HG03139 (cell line): ENCODE results near the gene PRICKLE2.

Source experiments
- ATAC-seq: cut with Tn5 transposase; IDR thresholded peaks from one replicate; pipeline ENCODE4 v1.9.1; 2021; ENCODE audit not compliant: unreplicated experiment

The PRICKLE2 gene

DNA sequence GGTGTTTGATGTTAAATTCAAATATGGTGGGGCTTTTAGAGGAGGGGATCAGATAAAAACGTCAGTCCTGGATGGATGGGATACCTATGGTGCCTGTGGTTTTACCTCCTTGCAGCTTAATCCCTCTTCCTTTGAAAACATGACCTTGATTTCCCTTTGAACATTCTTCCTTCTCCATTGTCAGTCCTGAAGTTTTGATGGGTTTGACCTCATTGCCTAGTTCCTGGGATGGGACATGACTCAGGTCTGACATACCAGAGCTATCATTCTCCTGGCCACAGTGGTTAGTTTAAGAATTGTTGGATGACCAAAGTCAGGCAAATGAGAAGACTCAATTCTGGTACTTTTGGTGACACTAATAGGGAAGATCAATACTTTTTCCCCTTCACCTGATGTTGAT lies 87.2 kb downstream of the PRICKLE2 start:
- ATAC-seq: no peak

- ATAC-seq: no peak
Observed at GRCh38 chr3:64134882-64135281, 90.4 kb downstream of the PRICKLE2 start.

GRCh38 chr3:64133987-64134386 lies 91.3 kb downstream of the PRICKLE2 start:
- ATAC-seq: no peak

GRCh38 chr3:64133272-64133671 lies 92.0 kb downstream of the PRICKLE2 start:
- ATAC-seq: no peak

- no peak for ATAC-seq
Observed at GRCh38 chr3:64131725-64132469, 93.4 kb downstream of the PRICKLE2 start.

- ATAC-seq: no peak
Observed at GRCh38 chr3:64130436-64130835, 94.8 kb downstream of the PRICKLE2 start.

- ATAC-seq: no peak
Observed at GRCh38 chr3:64129581-64129980, 95.7 kb downstream of the PRICKLE2 start.

DNA sequence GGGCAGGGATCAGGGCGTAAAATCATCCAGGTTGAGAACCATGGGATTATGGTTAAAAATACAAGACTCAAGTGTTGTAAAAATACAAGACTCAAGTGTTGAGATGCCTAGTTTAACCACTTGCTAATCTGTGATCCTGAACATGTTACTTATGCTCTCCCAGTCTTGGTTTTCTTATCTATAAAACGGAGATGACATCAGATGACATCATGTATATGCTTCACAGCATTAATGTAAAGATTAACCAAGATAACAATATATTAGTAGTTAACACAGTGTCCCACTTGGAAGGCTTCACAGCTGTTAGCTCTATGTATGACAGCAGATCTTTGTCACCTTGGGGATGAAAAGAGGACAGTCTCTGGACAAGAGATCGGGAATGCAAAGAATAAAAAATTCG lies 96.2 kb downstream of the PRICKLE2 start:
- no peak for ATAC-seq

DNA sequence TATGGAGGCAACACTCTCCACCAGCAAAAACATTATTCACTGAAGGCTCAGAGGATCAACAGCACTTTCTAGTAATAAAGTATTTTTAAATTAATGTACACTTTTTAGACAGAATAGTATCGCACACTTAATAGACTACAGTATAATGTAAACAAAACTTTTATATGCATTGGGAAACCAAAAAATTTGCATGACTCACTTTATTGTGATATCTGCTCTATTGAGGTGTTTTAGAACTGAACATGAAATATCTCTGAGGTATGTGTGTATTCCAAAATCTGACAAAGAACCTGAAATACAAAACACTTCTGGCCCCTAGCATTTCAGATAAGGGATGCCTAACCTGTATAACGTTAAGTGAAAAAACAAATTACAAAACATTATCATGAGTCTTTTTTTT lies 99.7 kb downstream of the PRICKLE2 start:
- no peak for ATAC-seq

DNA sequence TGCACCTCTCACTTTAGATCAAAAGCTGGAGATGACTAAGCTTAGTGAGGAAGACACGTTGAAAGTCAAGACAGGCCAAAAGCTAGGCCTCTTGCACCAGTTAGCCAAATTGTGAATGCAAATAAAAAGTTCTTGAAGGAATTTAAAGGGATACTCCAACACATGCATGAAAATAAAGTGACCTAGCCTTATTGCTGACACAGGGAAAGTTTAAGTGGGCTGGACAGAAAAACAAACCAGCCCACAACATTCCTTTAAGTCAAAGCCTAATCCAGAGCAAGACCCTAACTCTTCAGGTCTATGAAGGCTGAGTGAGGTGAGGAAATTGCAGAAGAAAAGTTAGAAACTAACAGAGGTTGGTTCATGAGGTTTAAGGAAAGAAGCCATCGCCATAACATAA lies 101.3 kb downstream of the PRICKLE2 start:
- ATAC-seq: no peak

DNA sequence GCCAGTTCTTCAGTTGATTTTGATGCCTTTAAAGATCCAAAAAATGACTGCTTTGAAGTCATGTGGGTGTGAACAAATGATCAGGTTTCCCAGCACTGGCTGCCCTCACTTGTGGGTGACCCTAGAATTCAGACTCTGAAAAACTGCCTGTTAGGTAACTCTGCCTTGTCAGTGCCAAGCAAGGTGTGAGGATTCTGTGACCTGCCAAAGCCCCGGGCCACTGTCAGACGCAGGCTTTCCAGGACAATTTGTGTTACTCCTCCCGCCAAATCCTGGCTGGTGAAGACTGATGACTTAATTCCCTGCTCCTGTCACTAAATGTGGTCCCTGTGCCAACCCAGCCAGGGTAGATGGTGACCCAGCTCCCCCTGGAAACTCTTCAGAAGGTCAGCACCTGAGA lies 102.8 kb downstream of the PRICKLE2 start:
- ATAC-seq: no peak

GRCh38 chr3:64121750-64122311 lies 103.4 kb downstream of the PRICKLE2 start:
- ATAC-seq: no peak

- no peak for ATAC-seq
Observed at GRCh38 chr3:64120876-64121275, 104.4 kb downstream of the PRICKLE2 start.

GRCh38 chr3:64117483-64117882 lies 107.8 kb downstream of the PRICKLE2 start:
- no peak for ATAC-seq

DNA sequence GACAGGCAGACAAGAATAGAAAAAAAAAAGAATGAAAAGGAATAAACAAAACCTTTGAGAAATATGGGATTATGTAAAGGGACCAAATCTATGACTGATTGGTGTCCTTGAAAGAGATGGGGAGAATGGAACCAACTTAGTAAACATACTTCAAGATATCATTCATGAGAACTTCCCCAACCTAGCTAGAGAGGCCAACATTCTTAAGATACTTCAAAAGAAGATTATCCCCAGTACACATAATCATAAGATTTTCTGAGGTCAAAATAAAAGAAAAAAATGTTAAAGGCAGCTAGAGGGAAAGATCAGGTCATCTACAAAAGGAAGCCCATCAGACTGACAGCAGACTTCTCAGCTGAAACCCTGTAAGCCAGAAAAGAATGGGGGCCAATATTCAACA lies 110.6 kb downstream of the PRICKLE2 start:
- ATAC-seq: no peak

DNA sequence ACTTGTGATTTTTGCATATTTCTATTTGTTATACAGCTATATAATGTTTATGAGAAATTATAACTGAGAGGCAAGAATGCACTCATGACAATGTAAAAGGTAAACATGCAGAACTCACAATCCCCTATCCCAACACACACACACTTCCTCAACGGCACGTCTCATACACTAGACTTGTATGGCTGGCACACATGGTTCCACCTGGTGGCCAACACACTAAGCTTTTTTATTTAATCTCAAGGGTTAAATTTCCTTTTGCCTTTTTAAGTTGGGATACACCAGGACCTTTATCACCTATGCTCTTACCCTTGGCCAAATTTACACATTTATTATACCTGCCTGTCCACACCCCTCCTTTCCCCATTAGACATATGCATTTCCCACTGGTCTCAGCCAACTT lies 113.4 kb downstream of the PRICKLE2 start:
- ATAC-seq: no peak

GRCh38 chr3:64111083-64111482 lies 114.2 kb downstream of the PRICKLE2 start:
- ATAC-seq: no peak

DNA sequence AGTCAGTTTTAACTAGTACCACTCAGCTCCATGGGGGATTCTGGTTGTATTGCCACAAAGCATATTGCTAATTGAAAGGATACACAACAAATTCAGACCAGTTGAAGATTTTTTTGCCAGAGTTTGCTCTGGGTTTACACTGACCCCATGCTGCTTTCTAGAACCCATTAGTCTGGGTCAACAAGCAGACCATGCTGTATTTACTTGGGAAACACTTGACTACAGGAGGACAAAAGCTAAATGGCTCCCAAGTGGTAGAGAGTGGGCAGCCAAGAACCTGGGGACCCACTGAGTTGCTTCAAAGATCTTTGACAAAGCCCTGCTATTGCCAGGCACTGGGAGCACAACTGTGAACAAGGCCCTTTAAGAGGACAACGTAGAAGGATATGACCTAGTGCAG lies 115.2 kb downstream of the PRICKLE2 start:
- no peak for ATAC-seq

DNA sequence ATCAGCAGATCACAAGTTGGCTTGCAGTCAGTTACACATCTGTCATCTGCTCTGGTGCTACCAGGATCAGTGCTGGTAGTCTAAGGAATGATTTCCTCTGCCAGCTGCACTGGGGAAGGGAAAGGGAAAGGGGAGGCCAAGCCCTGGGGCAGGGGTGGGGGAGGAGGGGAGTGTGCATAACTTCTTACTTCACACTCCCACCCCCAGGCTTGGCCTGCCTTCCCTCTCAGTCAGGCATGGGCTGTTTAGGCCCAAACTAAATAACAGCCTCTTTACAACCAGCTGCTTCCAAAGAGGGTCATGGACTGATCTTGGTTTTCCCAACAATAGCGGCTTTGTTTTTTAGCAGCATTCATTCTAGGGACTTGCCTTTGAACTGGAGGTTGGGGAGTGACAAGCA lies 115.8 kb downstream of the PRICKLE2 start:
- ATAC-seq: no peak

DNA sequence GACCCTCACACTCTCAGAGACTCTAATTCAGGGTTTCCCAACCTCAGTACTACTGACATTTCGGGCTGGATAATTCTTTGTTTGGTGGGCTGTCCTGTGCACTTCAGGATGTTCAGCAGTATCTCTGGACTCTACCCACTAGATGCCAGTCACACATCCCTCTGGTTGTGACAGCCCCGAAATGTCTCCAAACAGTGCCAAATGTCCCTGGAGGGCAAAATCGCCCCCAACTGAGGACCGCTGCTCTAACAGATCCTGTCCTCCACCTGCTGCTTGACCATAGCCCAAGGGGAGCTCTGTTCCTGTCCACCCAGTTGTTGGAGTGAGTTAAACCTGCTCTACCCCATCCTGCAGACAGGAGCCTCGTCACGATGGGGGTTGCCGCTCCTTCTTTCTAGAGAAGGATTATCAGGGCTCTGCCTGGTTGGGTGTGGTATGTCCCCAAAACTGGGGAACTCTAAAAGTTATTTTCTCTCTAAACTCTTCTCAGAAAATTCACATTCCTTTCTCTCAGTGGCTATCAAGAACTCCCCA lies 116.4 kb downstream of the PRICKLE2 start:
- no peak for ATAC-seq

- no peak for ATAC-seq
Observed at GRCh38 chr3:64108231-64108630, 117.0 kb downstream of the PRICKLE2 start.

DNA sequence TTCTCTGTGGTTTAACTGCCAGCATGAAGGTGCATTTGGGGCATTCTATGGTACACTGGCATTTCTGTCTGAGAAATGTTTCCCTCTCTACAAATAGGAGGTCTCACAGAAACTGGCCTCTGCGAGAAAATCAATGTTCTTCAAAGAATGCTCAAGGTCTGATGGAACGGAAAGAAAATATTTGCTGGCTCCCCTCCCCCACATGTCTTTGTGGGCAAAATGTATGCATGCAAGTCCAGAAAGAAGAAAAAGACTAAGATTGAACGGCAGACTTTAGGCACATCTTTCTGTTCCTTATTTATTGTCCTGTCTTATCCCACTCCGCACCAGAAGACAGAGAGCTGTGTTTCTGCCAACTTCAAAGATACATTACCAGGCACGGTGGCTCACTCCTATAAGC lies 118.1 kb downstream of the PRICKLE2 start:
- no peak for ATAC-seq

GRCh38 chr3:64105816-64106215 lies 119.5 kb downstream of the PRICKLE2 start:
- no peak for ATAC-seq
